GM21447 (cell line): ENCODE measurements around the gene SLC45A1.
"Not testable (repeated sequence)": the region's sequence is repeated elsewhere in the genome, so short reads cannot be mapped to it uniquely, and the experiment has no call there.

Experiments used
- ATAC-seq: cut with Tn5 transposase; IDR thresholded peaks from one replicate; pipeline ENCODE4 v1.9.1; 2021; ENCODE audit not compliant: unreplicated experiment

SLC45A1 gene

DNA sequence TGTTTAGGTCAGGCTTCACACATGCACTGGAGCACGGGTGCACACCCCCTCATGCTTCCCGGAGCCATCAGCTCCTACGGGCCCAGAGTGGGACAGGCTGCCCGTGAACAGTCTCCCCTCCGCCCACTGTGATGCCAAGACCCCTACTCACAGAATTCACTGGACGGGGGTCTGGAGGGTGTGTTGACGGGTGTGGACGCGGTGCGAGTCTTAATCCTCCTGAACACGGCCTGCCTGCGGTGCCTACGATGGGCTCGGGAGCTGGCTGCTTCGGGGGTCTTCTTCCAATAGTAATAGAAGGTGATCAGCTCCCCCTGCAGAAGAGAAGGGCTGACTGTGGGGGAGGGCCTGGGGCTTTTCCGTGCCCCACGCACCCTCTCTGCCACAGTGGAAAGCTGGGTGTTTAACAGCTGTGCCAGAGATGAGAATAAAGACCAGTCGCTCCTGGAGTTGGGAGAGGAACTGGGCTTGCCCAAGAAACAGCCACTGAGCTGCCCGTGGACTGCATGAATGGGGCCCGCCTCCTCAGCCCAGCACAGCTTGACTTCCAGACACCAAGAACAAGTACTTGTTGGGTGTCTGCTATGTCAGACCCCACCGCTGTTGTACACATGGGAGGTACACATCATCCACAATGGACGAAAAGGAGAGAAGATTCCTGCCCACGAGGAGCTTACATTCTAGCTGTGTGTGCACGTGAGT is 47.9 kb downstream of the SLC45A1 start:
- no peak for ATAC-seq

DNA sequence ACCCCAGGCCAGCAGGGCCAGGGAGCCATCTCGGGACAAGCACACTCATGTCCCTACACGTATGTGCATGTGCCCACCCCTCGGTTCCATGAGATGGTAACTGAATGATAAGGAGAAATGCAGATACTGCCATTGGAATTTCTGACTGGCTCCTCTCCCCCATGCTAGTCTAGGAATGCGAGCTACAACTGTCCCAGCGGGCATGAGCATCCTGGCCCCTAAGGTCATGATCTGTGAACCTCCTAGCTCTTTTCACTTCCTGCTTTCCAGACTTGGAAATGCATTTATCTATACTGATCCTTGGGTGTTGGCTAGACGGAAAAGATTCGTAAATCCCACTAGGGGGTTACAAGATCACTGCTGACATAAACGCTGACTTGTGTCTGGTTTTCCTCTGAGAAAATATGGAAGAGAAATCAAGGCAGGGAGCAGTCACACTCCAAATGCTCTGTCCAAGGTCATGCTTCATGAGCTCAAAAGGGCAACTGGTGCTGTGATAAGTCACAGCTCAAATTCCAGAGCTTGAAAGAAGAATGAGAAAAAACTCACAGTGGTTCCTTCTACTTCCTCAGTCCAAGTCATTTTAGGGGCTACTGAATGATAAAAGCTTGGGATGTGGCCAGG is 49.8 kb downstream of the SLC45A1 start:
- no peak for ATAC-seq

DNA sequence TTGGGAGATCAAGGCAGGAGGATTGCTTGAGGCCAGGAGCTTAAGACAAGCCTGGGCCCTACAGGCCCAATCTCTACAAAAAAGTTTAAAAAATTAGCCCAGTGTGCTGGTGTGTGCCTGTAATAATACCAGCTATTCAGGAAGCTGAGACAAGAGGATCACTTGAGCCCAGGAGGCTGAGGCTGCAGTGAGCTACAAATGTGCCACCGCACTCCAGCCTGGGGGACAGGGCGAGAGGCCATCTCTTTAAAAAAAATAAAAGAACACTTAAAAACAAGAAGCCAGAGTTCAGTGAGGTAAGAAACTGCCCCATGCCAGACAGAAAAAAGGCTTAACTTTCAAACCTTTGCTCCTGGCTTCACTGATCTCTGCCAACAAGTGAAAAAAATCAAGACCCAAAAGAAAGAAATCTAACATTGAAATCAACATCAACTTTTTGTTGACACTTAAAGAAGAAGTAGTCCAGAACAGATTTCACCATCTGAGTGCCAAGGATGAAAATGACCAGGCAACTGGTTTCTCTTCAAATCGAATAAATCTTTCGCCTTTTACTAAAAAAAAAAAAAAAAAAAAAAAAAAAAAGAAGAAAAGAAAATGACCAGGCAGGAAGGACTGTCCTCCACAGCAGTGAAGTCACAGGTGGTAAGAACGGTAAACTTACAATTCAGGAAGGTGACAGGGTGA is 51.2 kb downstream of the SLC45A1 start:
- ATAC-seq, result no peak

DNA sequence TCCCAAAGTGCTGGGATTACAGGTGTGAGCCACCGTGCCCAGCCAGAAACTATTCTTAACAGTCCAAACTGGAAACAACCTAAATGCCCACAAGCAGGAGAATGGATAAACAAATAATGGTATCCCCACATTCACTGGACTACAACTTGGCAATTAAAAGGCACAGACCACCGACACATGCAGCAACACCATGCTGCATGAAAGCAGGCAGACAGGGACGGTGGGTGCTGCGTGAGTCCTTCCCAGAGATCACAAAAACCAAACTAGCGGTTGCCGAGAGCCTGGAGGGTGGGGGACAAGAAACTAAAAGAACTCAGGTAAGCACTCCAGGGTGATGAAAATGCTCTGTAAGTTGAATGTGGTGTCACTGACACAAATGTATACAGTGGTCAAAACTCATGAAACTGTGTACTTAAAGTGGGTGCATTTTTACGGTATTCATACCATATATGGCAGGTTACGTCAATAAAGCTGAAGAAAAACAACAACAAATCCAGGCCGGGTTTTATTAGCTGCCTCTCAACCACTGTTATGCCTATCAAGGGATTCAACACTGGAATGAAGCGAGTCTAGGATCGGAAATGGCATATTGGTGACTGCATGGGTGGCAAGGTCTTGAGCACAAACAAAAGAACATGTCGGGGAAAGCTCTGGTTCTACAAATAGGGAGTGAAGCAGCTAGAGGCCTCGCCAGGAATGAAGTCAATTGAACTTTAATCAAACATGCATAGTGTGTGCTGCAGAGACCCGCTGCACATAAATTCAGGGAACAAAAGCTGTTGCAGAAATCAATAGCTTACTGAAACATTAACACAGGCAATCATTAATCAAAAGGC is 52.4 kb downstream of the SLC45A1 start:
- no peak for ATAC-seq

DNA sequence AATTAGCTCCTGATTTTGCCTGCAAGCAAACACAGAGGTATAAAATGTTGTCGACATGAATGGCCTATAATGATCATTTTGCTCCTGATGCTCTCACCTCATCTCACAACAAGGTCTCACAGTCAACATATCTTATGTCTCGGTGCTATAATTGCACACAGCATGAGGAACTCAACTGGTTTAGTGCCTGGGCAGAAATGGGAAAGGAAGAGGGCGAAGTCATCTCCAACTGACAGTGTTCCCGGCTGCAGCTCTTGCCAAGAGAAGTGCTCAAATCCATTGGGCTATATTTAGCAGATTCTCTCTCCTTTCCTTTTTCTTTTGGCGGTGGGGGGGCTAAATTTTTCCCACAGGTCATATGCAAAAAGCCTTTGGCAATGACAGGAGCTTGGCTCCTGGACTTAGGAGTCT is 53.0 kb downstream of the SLC45A1 start:
- ATAC-seq, result no peak

DNA sequence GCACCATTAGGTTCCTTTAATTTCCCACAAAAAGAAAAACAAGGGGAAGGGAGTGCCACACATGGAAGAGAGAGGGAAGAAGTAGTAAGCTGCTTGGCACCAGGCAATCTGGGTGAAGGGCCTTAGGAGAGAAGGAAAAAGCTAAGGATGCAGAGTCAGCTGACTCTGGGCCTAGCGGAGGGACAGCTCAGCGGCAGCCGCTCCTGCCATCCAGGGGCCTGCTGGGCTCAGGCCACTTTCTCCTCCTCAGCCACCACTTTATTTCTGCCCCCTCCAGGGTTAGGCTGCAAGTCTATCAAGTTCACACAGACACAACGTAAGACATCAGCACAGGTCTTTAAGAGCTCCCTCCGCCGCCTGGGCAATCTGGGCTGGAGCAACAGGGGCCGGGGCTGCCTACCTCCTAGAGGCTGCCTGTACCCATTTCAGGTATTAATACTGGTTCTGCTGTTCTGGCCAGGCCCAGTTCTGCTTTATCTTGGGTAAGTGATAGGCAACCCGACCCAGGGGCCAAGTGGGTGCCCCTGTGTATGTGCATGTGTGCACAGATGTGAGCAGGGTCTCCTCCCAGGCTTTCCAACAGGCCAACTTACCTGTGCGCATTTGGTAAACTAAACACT is 53.6 kb downstream of the SLC45A1 start:
- ATAC-seq, result no peak

DNA sequence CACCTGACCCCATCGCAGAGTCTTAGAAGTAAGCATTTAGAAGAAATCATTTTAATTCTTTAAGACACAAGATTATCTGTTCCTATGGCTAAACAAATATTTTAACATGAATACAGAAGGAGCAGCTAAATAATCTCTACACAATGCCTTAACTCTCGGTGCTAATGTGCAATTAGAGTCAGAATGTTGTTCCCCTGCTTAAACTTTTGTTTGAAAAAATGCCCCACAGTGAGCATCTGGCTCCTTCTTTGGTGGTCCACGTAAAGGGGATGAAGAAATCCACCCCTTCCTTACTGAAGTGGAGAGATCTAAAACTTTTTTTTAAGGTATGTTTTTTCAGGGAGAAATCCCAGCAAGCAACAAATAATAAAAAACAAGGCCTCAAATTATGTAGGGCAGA is 55.2 kb downstream of the SLC45A1 start:
- ATAC-seq, result no peak

DNA sequence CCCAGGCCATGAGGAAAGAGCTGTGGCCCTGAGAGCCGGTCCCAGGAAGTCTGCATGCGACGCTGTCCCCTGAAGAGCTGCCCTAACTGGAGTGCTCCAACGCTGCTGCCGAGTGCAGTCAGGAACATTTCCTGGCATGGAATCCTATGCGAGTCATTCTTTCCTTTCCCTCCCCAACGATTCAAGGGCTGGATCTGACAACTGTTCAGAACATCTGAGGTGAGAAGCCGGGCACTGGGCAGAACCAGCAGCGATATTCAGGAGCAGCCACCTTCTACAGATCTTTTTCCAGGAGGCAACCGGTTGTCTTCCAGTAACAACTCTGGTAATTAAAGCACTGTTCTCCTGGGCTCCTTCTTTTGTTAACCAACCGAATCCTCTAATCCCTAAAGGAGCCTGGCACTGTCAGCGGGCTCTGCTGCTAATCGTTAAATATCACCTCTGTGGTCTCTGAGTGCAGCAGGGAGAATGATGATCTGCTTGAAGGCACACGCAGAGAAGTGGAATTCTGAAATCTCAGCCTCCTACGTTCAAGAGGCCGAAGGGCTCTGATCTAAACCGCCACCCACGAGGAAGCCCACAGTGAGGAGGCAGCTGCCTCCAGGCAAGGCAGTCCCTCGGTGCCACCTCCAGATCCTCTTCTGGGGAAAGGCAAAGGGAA is 55.8 kb downstream of the SLC45A1 start:
- no peak for ATAC-seq

DNA sequence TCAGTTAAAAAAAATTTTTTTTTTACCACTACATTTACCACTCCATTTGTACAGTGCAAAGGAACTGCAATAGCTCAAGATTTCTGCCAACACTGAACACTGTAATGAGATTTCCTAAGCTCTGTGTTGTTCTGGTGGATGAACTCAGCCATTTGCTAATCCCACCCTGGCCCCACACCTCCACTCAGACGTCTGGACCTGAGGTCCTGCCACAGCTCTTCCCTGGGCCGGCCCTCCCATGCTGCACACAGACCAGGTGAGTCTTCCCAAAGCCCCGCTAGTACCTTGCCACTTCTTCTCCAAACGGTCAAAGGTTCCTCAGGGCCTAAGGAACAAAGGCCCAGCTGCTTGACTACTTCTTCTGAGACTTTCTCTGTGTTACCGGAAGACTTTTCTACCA is 56.4 kb downstream of the SLC45A1 start:
- no peak for ATAC-seq

DNA sequence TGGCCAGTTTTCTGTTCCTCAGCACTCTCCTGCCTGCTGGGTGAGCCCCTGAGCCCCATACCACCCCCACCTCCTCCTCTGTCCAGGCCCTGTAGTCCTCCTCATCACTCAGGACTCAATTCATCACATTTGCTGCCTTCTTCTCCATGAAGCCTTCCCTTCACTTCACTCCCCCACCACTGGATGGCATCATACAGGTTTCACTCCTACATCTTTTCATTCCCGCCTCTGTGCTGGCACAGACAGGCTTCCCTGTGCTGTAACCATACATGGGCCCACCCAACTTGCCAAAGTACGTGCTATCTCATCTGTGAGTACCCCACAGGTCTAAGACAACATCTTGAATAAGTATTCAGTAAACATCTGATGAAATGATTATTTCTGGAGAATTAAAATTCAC is 56.9 kb downstream of the SLC45A1 start:
- no peak for ATAC-seq

DNA sequence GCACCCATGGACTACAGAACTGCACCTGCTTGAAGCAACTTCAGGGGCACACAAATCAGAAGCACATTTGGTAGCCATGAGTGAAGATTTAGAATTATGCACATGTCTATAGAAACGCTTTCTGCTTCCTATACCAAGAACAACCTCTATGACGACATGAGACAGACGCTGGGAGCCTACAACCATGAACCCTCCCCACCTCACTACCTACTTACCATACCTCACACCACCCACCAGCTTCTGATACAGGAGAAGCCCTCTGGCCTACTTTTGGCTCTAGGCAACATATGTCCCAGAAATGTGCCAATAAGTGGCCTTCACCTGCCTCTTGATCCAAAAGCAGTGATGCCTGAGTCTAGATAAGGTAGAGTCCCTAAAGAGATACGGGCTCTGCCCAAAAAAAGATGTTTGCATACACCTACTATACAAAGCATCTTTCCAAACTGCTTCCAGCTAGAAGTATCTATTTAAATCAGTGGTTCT is 58.5 kb downstream of the SLC45A1 start:
- no peak for ATAC-seq

DNA sequence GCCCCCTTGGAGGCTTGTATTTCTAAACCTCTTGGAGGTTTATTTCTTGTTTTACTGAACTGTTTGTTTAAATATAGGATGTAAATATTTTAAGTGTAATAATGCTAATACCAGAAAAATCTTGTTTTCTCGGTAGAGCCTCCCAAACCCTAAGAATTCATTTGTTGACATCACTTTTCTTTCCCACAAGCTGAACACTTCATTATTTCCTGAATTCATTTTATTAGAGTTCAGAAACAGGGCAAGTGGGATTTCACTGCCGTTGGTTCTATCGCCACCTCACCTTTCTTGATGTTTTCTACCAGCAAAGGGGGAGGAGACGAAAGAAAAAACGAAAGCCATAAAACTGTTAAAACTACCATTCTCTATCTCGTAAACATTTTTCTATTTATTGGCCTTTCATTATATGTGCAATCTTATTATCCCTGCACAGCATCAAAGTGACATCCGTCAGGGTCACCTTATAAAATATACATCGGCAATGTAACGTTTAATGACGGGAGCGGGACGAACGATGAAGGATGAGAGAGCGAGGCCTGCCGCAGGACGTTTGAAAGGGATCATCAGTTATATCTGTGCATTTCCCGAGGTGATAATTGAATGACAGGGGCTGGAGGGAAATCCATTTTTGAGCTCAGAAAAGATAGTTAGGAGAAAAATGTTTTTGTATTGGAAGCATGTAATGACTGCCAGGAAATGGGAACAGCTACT is 59.5 kb downstream of the SLC45A1 start:
- no peak for ATAC-seq

DNA sequence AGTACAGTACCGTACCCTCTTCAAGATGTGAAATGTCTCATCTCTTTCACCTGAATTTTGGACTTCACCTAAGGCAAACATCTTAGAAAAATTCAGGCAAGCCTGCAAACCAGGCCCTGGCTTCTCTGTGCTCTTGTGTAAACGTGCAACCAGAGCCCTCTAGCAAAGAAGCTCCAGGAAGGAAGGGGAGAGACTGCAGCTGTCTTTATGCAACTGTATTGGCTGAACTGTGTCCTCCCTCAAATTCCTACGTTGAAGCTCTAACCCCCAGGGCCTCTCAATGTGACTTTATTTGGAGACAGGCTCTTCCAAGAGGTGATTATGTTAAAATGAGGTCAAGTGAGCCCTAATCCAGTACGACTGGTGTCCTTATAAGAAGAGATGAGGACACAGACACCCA is 60.3 kb downstream of the SLC45A1 start:
- ATAC-seq, result no peak

DNA sequence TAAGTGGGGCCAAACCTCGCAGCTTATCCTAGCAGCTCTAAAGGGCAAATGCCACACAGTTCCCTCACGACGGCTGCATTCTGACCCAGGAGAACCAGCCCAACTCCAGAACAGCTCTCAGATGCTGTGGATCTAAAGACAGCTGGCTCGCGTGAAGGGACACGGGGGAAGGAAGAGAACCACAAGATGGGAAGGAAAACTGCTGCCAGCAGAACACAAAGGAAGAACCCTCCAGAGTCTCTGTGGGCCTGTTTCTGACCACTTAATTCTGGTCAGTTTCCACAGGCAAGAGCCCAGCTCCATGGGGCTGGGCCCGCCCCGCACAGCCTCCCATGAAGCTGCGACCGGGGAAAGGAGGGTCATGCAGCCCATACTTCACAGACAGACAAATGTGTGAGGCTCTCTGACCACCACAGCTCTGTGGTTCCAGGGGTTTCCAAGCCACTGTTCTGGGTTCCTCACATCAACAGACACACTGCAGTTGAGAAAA is 61.1 kb downstream of the SLC45A1 start:
- ATAC-seq, result no peak

DNA sequence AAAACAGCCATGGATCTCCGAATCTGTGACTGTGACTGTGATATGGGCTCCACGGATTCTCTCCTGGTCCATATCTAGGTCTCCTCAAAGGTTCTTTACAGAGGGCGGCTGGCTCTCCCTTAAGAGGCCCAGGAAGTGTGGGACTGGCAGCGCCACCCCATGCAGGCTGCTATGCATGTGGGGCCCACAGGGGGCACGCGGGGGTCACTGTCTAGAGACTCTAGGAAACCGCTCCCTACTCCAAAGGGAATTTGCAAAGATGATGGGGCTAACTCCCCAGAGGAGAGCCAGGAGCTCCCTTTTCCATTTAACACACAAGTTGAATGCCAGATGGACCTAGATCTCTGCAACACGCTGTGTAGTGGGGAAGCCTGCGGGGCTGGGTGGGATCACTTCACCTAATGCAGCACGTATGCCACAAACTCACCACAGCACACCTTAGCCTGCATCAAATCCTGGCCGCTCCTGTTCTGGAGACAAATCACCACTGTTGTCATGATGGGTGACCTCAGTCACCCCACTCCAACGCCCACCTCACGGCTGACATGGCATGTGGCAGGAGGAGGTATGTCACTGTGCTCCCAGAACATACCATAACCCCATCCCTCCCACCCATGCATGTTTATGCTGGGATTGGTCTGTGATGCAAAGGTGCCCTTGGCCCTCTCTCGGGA is 61.7 kb downstream of the SLC45A1 start:
- no peak for ATAC-seq

DNA sequence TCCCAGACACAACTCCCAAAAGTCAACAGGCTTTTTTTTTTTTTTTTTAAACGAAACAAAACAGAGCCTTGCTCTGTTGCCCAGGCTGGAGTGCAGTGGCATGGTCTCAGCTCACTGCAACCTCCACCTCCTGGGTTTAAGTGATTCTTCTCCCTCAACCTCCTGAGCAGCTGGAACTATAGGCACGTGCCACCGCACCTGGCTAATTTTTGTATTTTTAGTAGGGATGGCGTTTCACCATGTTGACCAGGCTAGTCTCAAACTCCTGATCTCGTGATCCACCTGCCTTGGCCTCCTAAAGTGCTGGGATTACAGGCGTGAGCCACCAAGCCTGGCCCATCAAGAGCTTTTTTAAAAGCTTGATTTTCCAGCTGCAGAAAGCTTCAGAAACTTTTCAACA is 62.4 kb downstream of the SLC45A1 start:
- ATAC-seq, result not testable (repeated sequence)

DNA sequence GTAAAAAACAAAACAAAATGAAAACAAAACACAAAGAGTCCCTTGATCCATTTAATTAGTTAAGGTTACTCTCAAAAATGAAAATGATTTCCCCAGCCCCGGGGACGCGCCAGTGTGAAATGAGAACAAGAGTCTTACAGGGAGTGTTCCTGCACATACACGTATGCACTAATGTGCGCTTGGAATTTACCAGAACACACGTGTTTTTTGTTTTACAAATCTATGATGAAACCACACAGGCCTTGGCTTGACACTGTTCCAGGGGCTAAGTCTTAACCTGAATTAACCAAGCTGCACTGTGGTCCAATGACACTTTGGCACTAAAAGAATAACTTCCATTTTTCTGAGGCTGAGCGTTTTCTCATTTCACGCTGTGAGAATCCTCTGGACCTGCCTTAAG is 63.7 kb downstream of the SLC45A1 start:
- no peak for ATAC-seq

DNA sequence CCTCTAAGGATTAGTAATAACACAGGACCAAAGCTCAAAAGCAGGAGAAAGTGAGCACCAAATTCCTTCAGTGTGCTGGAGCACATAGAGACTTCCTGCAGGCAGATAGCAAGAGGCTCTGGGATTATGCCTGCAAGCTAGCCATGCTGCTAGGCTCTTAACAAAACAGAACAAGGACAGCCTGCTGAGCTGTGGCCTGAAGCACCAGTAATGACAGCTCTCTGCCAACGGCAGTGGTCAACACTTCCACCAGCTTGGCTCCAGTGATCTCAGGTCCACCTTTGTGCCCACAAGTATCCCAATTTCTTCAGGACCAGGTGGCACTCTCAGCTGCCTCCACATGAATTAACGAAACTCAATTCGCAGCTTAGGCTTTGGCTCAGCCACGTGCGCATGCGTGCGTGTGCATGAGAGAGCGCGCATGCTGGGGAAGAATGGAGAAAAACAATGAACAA is 64.2 kb downstream of the SLC45A1 start:
- ATAC-seq, result no peak
